ENCODE results near the gene PAN3.
"Not testable (repeated sequence)": the region's sequence is repeated elsewhere in the genome, so short reads cannot be mapped to it uniquely, and the experiment has no call there.

Gene PAN3

DNA sequence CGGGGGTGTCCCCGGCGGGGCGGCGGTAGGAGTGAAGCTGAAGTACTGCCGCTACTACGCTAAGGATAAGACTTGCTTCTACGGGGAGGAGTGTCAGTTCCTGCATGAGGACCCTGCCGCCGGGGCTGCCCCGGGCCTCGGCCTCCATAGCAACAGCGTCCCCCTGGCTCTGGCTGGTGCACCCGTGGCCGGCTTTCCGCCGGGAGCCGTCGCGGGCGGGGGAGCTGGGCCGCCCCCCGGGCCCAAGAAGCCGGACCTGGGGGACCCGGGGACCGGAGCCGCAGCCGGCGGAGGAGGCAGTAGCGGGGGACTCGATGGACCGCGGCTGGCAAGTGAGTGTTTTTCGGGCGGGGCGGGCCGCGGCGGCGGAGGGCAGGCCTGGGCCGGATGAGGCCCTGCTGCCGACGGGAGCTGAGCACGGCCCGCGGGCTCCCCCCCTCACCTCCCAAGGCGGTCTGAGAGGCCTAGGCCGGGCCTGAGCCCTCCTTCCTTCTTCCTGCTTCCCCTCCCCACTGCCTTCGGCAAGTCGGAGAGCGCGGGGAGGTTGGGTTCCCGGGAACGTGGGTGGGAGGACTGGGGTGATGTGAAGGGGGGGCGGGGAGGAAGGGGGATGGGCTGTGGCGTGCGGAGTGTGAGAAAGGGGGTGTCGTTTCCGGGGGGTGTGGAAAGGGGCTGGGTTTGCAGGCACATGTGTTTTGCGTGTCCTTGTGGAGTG is 568 bp downstream of the PAN3 start:
- peak; percentile 81 for DNase-seq (ENCODE audit: low read depth)

DNA sequence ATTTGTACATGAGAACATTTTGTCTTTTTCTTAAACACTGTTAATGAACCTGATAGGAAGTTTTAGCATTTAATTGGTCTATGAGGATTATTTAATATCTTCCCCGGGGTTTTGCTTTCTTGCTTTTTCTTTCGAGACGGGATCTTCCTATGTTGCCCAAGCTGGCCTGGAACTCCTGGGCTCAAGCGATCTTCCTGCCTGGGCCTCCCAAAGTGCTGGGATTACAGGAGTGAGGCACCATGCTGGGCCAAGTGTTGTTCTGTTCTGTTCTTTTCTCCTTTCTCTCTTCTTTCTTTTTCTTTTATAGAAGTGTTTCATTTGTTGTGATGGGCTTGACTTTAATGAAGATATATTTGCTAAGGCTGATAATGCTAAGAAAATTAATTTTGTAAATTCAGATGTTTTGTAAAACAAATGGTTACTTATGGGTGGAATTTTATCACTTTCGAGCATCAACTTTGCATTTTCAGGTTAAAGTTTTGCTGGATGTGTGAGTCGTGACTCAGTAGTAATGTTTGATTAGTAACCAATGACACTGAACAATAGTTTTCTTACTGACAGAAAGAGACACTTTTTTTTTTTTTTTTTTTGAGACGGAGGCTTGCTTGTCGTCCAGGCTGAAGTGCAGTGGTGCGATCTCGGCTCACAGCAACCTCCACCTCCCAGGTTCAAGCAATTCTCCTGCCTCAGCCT is 2.2 kb downstream of the PAN3 start:
- DNase-seq (ENCODE audit: low read depth), result no peak

DNA sequence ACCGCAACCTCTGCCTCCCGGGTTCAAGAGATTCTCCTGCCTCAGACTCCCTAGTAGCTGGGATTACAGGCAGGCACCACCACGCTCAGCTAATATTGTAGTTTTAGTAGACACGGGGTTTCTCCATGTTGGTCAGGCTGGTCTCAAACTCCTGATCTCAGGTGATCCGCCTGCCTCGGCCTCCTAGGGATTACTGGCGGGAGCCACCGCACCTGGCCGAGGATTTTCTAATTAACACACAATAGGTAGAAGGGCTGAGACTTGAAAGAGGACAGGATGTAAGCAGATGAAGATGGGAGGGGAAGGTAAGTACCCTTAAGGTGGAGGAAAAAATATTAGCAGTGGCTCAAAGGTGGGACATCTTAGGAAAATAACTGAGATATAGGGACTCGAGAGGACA is 3.2 kb downstream of the PAN3 start:
- not testable (repeated sequence) for DNase-seq (ENCODE audit: low read depth)

DNA sequence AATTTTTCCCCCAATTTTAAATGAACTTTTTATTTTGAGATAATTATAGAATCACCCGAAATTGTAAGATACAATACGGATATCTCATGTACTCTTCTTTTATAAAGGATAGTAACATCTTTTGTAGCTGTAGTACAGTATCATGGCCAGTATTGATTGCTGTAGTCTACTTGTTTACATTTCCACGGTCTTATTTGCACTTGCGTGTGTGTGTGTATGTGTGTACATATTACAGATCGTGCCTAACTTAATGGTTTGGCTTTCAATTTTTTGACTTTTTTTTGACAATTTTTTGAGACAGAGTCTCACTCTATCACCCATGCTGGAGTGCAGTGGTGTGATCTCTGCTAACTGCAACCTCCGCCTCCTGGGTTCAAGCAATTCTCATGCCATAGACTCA is 6.7 kb downstream of the PAN3 start:
- DNase-seq (ENCODE audit: low read depth), result no peak

DNA sequence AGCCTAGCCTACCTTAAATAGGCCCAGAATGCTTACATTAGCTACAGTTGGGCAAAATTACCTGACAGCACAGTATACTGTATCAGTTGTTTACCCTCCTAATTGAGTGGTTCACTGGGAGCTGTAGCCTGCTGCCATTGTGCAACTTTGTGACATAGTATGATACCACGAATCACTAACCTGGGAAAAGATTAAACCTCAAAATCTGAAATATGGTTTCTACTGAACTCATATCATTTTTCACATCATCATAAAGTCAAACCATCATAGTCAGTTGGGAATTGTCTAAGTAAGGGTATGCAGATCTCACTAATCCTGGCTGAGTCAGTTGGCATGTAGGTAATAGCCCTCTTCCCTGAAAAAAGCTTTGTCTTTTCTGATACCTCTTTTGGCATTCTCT is 9.2 kb downstream of the PAN3 start:
- no peak for DNase-seq (ENCODE audit: low read depth)

DNA sequence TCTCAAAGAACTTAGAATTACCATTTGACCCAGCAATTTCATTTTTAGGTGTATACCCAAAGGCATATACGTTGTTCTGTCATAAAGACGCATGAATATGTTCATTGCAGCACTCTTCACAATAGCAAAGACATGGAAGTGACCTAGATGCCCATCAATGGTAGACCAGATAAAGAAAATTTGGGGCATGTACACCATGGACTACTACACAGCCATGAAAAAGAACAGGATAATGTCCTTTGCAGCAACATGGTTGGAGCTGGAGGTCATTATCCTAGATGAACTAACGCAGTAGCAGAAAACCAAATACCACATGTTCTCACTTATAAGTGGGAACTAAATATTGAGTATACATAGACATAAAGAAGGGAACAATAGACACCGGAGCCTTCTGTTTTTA is 20.7 kb downstream of the PAN3 start:
- DNase-seq (ENCODE audit: low read depth), result no peak

DNA sequence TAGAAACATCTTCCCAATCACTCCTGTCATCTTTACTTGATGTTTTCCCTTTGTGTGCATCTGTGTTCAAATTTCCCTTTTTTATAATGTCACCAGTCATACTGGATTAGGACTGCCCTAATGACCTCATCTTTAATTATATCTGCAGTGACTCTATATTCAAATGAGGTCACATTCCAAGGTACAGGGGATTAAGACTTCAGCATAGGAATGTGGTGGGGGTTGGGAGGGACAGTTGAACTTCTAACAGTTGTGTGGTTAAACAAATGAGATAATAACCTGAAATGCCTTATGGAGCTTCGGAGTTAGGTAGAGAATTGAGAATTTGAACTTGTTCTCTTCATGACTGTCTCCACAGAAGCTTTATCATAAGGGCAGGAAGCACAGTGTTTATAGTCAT is 23.0 kb downstream of the PAN3 start:
- no peak for DNase-seq (ENCODE audit: low read depth)

DNA sequence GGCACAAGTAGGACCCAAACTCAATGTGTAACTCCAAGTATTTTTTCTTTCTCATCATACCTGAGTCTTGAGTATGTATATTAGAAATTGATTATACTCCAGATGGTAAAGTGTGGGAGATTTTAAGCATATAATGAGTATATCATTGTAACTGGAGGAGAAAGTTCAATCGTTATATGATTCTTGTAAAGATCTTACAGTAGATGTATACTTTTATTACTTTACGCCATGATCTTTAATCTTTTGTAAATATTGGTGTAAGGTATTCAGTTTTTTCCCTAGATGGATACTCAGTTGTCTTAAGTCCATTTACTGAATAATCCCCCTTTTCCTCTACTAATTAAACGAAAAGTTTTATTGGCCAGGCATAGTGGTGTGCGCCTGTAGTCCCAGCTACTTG is 25.2 kb downstream of the PAN3 start:
- no peak for DNase-seq (ENCODE audit: low read depth)

DNA sequence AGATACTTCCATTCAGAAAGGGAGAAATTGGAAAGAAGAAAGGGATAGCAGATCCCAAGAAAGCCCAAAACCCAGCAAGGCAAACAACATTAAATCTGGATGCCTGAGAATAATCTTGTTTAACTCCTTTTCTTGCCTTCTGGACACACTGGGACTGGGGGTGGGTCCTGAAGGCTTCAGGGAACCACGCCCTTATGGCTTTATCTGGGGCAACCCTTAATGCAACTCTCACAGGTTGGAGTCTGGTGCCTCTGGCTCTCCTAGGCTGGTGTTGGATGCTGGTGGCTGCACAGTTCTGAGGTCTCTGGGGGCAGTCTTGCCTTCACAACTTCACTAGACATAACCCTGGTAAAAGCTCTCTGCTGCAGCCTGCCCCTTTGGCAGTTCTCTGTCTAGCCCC is 27.9 kb downstream of the PAN3 start:
- DNase-seq (ENCODE audit: low read depth), result no peak

DNA sequence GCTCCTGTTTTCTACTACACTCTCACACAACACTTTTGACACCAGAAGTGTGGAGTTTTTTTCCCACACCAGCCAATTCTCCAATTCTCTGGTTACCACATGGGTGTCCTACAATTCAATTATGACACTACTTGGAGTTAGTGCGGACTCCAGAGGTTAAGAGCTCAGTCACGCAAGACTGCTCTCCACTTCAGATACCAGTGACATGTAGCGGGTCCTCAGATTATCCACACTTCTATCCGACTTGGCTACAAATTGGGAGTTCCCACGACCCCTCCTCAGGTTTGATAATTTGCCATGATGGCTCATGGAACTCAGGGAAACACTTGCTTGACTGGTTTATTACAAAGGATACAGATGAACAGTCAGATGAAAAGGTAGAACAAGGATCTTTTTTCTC is 32.9 kb downstream of the PAN3 start:
- no peak for DNase-seq (ENCODE audit: low read depth)

DNA sequence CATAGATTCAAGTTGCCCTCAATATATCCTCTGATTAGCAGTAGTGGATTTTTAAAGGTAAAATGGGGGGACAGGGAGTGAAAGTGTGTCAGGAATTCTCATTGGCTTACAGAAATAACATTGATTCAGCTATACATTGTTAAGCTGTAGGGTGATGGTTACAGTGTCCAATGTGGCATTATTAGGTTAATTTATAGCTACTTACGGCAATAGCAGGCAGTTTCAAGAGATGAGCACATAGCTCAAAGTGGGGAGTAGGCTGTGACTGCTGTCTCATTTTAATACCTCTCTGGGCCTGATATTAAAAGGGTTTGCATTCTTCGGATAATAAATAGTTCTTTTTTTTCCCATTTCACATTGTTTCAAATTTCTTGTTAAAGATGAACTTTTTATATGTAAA is 34.6 kb downstream of the PAN3 start:
- DNase-seq (ENCODE audit: low read depth), result no peak

DNA sequence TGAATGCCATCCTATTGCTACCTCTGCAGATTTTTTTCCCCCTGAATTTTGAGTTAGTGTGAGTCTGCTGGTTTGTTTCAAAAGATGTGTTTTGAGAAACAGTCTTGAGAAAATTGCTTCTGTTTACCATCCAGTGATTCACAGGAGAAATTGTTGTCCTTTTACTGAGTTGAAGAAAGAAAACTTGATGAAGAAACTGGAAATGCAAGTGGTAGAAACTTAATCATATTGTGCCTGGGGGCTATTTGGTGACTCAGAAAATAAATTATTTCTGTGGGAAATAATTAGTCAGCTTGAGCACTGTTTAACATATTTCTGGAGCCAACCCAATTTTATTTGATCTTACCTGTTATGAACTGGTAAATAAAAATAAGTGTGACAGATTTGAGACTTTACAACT is 35.4 kb downstream of the PAN3 start:
- no peak for DNase-seq (ENCODE audit: low read depth)

DNA sequence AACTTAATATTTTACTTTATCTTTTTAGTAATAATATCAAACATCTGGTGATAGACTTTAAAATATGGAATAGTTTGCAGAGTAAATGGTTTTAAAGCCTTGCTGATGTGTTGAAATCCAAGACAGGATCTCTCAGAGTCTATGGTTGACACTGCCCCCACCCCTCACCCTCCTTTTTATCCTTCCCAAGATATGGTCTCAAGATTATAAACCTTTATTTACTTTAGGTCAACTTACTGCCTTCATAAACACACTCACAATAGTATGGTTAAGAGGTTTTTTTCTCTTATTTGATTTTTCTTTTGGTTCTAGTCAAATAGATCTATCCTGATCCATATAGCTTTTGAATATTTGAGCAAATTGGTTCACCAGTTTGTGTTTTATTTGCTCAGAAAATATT is 39.0 kb downstream of the PAN3 start:
- DNase-seq (ENCODE audit: low read depth), result no peak

DNA sequence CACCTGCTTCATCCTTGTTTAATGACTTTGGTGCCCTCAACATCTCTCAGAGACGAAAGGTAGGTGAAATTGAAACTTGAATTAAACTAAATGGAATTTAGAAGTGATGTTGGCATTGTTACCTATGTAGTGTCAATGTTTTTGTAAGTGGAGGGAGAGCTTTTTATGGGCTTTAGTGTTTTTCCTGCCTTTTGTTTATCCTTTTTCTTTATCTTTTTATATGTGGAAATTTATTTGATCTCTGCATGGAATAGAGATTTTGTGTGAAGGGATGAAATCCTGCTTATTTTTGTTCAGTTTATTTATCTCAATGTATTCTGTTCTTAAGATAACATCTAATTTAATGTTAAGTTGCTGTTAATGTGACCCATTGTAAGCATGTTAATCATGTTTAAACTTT is 39.5 kb downstream of the PAN3 start:
- no peak for DNase-seq (ENCODE audit: low read depth)

DNA sequence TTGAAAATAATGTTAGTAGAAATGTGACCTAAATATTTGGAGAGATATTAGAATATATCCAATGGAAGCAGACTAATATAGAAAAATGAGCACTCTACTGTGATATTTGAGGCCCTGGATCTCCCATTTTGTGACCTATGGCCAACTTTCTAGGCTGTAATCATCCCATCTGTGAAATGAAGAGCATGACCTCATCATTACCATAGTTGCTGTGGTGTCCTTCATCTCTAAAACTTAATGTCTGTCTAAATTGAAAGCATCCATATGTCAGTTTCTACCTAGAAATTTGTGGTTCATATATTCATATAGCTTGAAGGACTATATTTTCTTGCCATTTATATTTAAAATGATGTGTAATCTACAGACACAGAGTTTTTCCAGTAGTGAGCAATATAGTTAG is 41.6 kb downstream of the PAN3 start:
- DNase-seq (ENCODE audit: low read depth), result no peak

DNA sequence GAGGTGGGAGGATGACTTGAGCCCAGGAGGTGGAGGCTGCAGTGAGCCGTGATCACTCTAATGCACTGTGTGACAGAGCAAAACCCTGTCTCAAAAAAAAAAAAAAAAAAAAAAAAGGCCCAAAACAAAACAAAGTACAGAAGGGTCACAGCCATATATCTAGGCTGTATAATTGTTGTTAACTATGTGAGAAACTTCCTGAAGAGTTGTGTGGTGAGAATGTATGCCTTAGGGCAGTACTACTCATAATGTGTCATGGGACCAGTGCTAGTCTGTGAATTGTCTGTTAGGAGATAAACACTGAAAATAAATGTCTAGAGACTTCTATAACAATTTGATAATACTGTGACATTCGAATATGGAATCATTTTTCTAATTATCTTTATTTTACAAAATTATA is 43.1 kb downstream of the PAN3 start:
- no peak for DNase-seq (ENCODE audit: low read depth)

DNA sequence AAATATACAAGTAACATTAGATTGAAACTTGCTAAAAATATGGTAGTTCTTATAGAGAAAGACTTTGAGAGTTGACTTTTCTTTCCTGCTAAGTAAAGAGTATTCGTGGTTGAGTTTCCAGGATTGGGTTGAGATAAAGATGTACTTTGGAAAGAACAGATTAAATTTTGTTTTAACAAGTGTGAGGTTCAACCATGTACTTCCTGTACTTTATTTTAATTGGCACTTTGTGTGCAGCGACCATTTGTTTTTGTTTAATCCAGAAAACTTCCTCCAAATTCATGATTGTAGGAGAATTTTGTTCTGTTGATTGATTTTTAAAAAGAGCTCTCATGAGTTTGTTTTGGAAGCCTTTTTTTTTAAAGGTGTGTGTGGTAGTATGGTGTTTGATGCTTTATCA is 46.9 kb downstream of the PAN3 start:
- no peak for DNase-seq (ENCODE audit: low read depth)

DNA sequence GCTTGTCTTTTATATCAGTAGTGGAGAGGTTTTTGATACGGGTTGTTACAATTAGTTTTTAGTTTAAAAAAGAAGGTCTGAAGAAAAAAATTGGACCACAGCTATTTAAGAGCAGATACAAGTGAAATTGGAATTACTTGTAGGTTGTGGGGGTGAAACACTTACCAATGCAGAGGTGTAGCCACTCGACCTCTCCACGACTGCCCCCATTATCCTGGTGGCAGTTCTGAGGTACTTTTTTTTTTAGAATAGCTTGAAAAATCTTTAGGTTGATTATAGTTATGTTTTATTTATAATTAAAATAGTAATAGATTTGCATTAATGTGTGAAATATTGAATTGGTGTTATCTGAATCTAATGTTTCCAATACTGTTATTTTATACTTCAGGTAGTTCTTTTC is 60.7 kb downstream of the PAN3 start:
- no peak for DNase-seq (ENCODE audit: low read depth)

DNA sequence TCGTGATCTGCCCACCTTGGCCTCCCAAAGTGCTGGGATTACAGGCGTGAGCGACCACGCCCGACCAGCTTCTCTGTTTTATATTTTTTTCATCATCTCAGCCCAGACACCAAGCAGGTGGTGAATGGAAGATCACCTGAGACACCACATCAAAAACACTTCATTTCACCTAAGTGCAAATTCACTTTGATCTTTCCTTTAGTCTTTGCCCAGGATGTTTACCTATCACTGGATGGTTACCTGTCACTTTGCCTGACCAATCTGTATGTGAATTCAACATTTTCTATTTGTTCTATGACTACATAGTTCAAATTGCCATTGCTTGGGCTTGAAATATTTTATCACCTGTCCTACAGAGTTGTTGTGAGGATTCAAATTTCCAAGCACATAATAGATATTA is 65.7 kb downstream of the PAN3 start:
- no peak for DNase-seq (ENCODE audit: low read depth)

DNA sequence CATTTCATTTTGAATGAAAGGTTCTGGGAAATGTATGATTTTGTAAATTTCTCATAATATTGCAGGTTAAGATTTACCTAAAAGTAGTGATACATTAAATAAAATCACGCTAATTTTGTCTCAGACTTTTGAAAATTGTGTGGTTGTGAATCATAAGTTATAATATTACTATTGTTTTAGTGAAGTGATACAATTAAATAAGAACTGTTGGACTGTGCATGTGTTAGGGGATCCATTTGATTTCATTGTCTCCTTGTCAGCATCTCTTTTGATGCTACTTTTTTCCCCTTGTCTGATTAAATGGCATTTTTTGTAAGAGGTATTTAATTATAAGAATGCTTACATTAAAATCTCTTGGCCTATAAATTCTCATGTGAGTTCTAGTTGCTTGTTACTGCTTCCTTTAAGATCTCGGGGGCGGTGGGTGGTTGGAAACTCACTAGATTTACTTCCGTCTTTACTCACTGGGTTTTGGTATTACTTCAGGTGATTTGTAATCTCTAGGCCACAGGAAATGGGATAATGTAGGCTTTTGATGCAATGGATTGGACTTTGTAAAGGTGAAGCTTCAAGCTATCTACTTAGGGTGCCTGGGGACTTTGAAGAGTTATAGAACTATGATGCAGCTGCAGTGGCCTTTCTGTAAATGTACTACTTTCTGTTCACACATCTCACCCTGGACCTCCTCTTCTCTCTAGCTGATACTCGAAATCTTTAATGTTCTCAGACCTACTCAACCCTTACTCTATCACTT is 66.5 kb downstream of the PAN3 start:
- DNase-seq (ENCODE audit: low read depth), result no peak

DNA sequence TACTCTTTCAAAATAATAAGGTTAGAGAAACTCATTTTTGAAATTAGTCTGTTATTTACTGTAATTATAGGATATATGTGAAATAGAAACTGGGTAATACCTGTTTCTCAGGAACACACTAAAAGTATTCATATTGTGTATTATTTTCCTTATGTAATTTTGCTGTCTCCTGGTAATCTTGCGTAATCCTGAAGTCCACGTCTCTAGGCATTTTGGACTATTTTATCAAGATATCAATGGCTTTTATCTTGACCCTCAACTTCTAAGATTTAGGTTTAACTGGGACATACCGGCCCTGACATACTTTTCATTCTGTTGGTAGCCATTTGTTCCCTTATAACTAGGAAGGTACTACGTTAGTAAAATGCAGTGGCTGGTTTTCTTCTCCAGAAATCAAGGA is 80.3 kb downstream of the PAN3 start:
- DNase-seq (ENCODE audit: low read depth), result no peak

DNA sequence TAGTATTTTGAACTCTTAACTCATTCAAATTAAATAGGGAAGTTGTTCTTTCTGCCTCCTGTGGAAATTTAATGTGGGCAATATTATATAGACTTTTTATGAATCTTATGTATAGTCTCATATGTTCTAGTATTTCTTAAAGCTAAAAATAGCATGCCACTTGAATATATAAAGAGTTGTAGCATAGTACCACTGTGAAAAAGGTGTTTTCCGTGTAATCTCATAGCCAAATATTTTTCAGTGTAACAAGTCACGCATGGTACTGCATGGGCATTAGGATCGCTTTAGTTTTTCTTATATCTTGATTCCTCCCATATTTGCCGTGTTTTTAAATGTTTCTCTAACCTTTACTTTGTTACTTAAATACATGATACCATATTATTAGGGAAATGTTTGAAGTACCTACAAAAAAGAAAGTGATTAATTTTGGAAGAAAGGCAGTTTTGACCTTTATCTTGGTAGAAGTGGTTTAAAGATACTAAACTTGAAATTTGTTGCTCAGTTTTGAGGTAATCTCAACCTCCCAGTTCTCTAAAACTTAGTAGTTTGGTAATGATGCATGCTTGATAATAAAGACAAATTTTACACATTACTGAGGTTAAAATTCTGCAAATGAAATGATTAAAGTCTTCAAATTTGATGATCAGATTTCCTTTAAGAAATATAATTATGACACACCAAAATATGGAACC is 81.2 kb downstream of the PAN3 start:
- DNase-seq (ENCODE audit: low read depth), result no peak

DNA sequence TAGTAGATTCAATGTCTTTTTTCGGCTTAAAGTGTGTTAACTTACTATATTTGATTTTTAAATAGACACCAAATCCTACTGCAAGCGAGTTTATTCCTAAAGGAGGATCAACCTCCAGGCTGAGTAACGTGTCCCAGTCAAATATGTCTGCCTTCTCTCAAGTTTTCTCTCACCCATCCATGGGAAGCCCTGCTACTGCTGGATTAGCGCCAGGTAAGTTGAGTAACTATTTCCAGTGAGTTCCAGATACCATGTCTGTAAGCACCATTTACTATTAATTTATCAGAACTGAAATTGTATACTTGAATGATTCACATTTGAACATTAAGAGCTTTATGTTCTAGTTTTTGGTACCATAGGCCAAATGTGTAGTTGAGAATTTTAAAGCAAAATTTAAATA is 81.8 kb downstream of the PAN3 start:
- DNase-seq (ENCODE audit: low read depth), result no peak

All from stimulated activated CD8-positive, alpha-beta memory T cell treated with anti-CD3 and anti-CD28 coated beads, Interleukin-12 subunit alpha, Interleukin-12 subunit beta, amount 100 ng/mL, for 4 hours (primary cell).